Endothelial cell of umbilical vein (primary cell): ENCODE results near the gene RFC5. TPM values are rescaled to one million over a fixed set of nuclear protein-coding genes. Genes with fewer than 3 reads are reported as not detected.
A peak's percentile ranks its signal among the peaks of the same experiment; 100 is the strongest.

Experiments
- BruUV-seq: library from RNA; stranded (reverse); fragments of 400-500 nt; replicated peaks from 2 replicates; lab custom pipeline; 2021; lab: Mats Ljungman, UMichigan
- CTCF ChIA-PET: fragments of 300-600, 350-600 bp; sonication (Branson Sonifier 250); formaldehyde crosslinking; loops from one replicate; lab custom pipeline; 2021; ENCODE audit warnings: antibody characterized with exemption, inconsistent platforms; lab: Charles Lee
- POLR2A ChIA-PET: fragments of 300-600, 350-600 bp; sonication (Branson Sonifier 250); formaldehyde crosslinking; loops from one replicate; lab custom pipeline; 2021; ENCODE audit warnings: antibody characterized with exemption, inconsistent platforms; lab: Charles Lee
- DNase-seq: peaks from one replicate; pipeline ENCODE4 v3.0.0-alpha.2; 2011; ENCODE audit warnings: low read depth, low spot score
- FAIRE-seq: peaks from 2 replicates; lab custom pipeline; 2011; peaks lifted over from hg19 to GRCh38; lab: Jason Lieb, UNC
- H2AFZ ChIP-seq: 2 replicates; pipeline ENCODE4 v1.6.0; 2012; ENCODE audit warnings: low read depth, low read length, control low read depth, inconsistent platforms
- H3K27ac ChIP-seq: 2 replicates; pipeline ENCODE4 v1.5.1; 2011; ENCODE audit warnings: low read depth, mild to moderate bottlenecking, control low read depth, low read length, moderate library complexity; ENCODE audit not compliant: insufficient read depth
- H3K27me3 ChIP-seq, 2 experiments: 2 replicates each; pipeline versions ENCODE4 v1.6.0 to v1.6.1; 2011; ENCODE audit warnings: low read length in 2 of 2, mixed read lengths in 1 of 2; ENCODE audit not compliant: control insufficient read depth in 2 of 2, insufficient read depth in 2 of 2
- H3K36me3 ChIP-seq, 2 experiments: 2 replicates in 1 of 2; 3 replicates in 1 of 2; pipeline ENCODE4 v1.5.1; 2011; ENCODE audit warnings: low read length in 2 of 2, mild to moderate bottlenecking in 1 of 2, moderate library complexity in 1 of 2; ENCODE audit not compliant: control insufficient read depth in 2 of 2, insufficient read depth in 2 of 2; ENCODE audit errors: extremely low read depth in 1 of 2
- H3K4me1 ChIP-seq: 3 replicates; pipeline ENCODE4 v1.5.1; 2011; ENCODE audit warnings: mild to moderate bottlenecking, low read length; ENCODE audit not compliant: control insufficient read depth, insufficient read depth; ENCODE audit errors: extremely low read depth
- H3K4me2 ChIP-seq: 2 replicates; pipeline ENCODE4 v1.6.1; 2011; ENCODE audit warnings: low read length, control low read depth, mixed read lengths; ENCODE audit not compliant: insufficient read depth
- H3K4me3 ChIP-seq, 3 experiments: fragments of 200-600 bp in 1 of 3; sonication (generic), shearing (Covaris generic) in 1 of 3; replicated peaks in 1 of 3; 2 replicates each; pipeline ENCODE4 v1.5.1; 2011 to 2016; ENCODE audit warnings: control low read depth in 3 of 3, low read length in 3 of 3, mild to moderate bottlenecking in 2 of 3, inconsistent platforms in 1 of 3, low read depth in 1 of 3, moderate library complexity in 1 of 3; ENCODE audit not compliant: insufficient read depth in 1 of 3
- H3K79me2 ChIP-seq: 2 replicates; pipeline ENCODE4 v1.6.0; 2012; ENCODE audit warnings: low read length, inconsistent platforms; ENCODE audit not compliant: control insufficient read depth, insufficient read depth
- H3K9ac ChIP-seq: replicated peaks from 2 replicates; pipeline ENCODE3; 2011; ENCODE audit warnings: low read length, control low read depth; ENCODE audit not compliant: insufficient read depth; ENCODE audit errors: extremely low read depth
- H3K9me1 ChIP-seq: replicated peaks from 3 replicates; pipeline ENCODE4 v1.6.0; 2011; ENCODE audit warnings: mild to moderate bottlenecking, low read length; ENCODE audit not compliant: control insufficient read depth, insufficient read depth; ENCODE audit errors: extremely low read depth
- H3K9me3 ChIP-seq: replicated peaks from 2 replicates; pipeline ENCODE4 v1.5.1; 2012; ENCODE audit warnings: low read length, inconsistent platforms; ENCODE audit not compliant: control insufficient read depth, insufficient read depth
- H4K20me1 ChIP-seq: replicated peaks from 2 replicates; pipeline ENCODE3; 2011; ENCODE audit warnings: mild to moderate bottlenecking, low read length; ENCODE audit not compliant: control insufficient read depth, insufficient read depth; ENCODE audit errors: extremely low read depth
- CTCF ChIP-seq, 2 donors: IDR thresholded peaks; 1 replicate in 1 of 2; 2 replicates in 1 of 2; pipeline ENCODE4 v1.5.1; 2011; ENCODE audit warnings: low read length in 2 of 2, mild to moderate bottlenecking in 2 of 2, moderate library complexity in 2 of 2, control low read depth in 1 of 2, inconsistent platforms in 1 of 2, low read depth in 1 of 2; ENCODE audit not compliant: insufficient read depth in 1 of 2; ENCODE audit errors: extremely low read depth in 1 of 2
- EZH2 ChIP-seq: IDR thresholded peaks from 2 replicates; pipeline ENCODE4 v1.6.1; 2012; ENCODE audit warnings: borderline replicate concordance, low read depth, mild to moderate bottlenecking, moderate library complexity, low read length, inconsistent platforms; ENCODE audit not compliant: severe bottlenecking
- GATA2 ChIP-seq: IDR thresholded peaks from 2 replicates; pipeline ENCODE4 v1.7.0; 2011; ENCODE audit warnings: low read depth, mild to moderate bottlenecking, moderate library complexity, mixed read lengths, low read length; ENCODE audit not compliant: insufficient read length, insufficient read depth
- JUN ChIP-seq: IDR thresholded peaks from 2 replicates; pipeline ENCODE4 v1.6.1; 2011; ENCODE audit warnings: borderline replicate concordance, low read depth; ENCODE audit not compliant: insufficient read length, insufficient read depth
- MAX ChIP-seq: IDR thresholded peaks from 2 replicates; pipeline ENCODE4 v1.6.1; 2011; ENCODE audit not compliant: insufficient read depth, insufficient read length
- MYC ChIP-seq: IDR thresholded peaks from one replicate; pipeline ENCODE4 v1.6.1; 2011; ENCODE audit warnings: mild to moderate bottlenecking, low read depth, low read length
- POLR2AphosphoS5 ChIP-seq: IDR thresholded peaks from 2 replicates; pipeline ENCODE4 v1.6.1; 2012; ENCODE audit warnings: low read depth, mild to moderate bottlenecking, control low read depth, low read length, moderate library complexity; ENCODE audit not compliant: insufficient read depth
- dilution Hi-C: fragments of 300-500 bp; cut with MboI; formaldehyde crosslinking; loops from one replicate; pipeline ENCODE4 v1.15.0; 2019; ENCODE audit warnings: low sequenced_read_pairs; ENCODE audit not compliant: extremely low pct_ligation_motif_present
- intact Hi-C: fragments of 100-400 bp; cut with micrococcal nuclease; formaldehyde crosslinking; loops from one replicate; pipeline ENCODE4 v1.10.0; 2022
- polyA plus RNA-seq, 4 experiments: library from polyadenylated mRNA; depleted of rRNA in 3 of 4; stranded (reverse) in 3 of 4; unstranded in 1 of 4; fragments of >200 nt; gene quantifications; 2 replicates each; pipeline versions ENCODE4 v1.2.1 to v1.2.3, GENCODE V29; 2011 to 2012; ENCODE audit warnings: missing spikeins in 1 of 4
- total RNA-seq: library from RNA; stranded (reverse); gene quantifications from 2 replicates; pipeline ENCODE4 v1.2.3, GENCODE V29; 2021

Gene RFC5
- total and polyA plus RNA-seq, 2 donors (not counting 3 experiments of a cell fraction or from before 2014, with no cell fraction given), result 18.1 to 23.3 TPM

DNA sequence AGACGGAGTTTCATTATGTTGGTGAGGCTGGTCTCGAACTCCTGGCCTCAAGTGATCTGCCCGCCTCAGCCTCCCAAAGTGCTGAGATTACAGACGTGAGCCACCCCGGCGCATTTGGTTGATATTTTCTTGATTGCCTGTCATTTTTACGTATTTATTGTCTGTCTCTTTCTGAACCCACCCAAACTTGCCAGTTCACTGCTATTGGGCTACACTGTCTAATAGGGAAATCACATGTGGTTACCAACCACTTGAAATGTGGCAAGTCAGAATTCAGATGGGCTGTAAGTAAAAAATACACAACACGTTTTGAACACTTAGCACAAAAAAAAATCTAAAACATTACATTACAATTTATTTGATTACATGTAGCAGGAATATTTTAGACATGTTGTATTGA, 42.4 kb downstream of the RFC5 start:
- ChIA-PET POLR2A (no interaction called here), CTCF (interaction anchor here (1.0 to 1.1 kb wide), 2 partner anchors 26 to 78 kb away, joined by 3 read pairs; no protein-coding TSS in a partner anchor)
- dilution Hi-C loops, result no loop called here

More for the DNA sequence above, 42.4 kb downstream of the RFC5 start:
- Histone ChIP-seq H2AFZ (no peak overlapping the region), H3K27ac (no peak overlapping the region), H3K36me3 (no peaks in the 10 kb centered on the region), H3K9me3 (no peaks in the 10 kb centered on the region), H3K4me2 (peak overlapping the region; percentile 64), H3K79me2 (peaks cover 28% of the 10 kb centered on the region), H3K4me1 (peaks cover 26% of the 10 kb centered on the region), H3K27me3 (no peaks in the 10 kb centered on the region), H4K20me1 (no peaks in the 10 kb centered on the region), H3K9ac (no peak overlapping the region), H3K4me3 (no peak overlapping the region), H3K9me1 (no peaks in the 10 kb centered on the region)
- FAIRE-seq (no peak), DNase-seq (no peak)
- TF ChIP-seq JUN, result no peak
- TF ChIP-seq POLR2AphosphoS5, result no peak
- TF ChIP-seq MYC, result no peak
- no peak for TF ChIP-seq EZH2
- TF ChIP-seq CTCF (IDR thresholded peaks at IDR 0.05; ENCODE audit: extremely low read depth in 1 of 2, insufficient read depth in 1 of 2, low read depth in 1 of 2, low read length in 2 of 2), result no peak
- TF ChIP-seq GATA2, result no peak
- TF ChIP-seq MAX, result no peak
- no TSS peak for BruUV-seq
- intact Hi-C loops, result no loop called here
